ENCODE measurements around the gene CKAP2. TPM values are rescaled to one million over a fixed set of nuclear protein-coding genes. Genes with fewer than 3 reads are reported as not detected.
"Not testable (repeated sequence)": the region's sequence is repeated elsewhere in the genome, so short reads cannot be mapped to it uniquely, and the experiment has no call there.

The CKAP2 gene
- total RNA-seq, 2 experiments from 2014 or later: 66.5 to 94.9 TPM

DNA sequence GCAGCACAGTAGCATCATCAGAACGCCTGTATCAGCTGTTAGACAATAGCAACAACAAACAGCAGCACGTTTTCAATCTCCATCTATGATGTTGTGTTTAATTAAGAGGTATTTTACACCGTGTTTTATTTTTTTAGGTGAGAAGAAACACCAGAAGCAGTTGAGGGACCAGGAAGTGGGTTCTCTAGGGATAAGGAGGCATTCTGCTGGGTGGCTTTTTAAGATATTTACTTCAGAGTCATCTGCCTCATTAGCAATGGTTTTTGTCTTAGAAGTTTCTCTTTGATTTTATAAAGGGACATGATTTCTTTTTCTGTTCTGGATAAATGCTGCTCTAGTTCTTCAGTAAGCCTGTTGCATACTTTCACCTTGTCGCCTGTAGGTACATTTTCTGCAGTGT lies 8.2 kb downstream of the CKAP2 start:
- CTCF ChIA-PET (ENCODE audit: unreplicated experiment): no interaction called here
- peaks cover 9% of the 10 kb centered on the region; the same call in 1 of the 2 replicates for H4K20me1 ChIP-seq (ENCODE audit: insufficient read depth, low read length)
- POLR2A ChIA-PET: interaction anchor here (1.2 kb wide), 1 partner anchor 189 kb away, joined by 3 read pairs; the partner anchor contains the start of gene SUGT1
- no peak for DNase-seq (ENCODE audit: low spot score)
- H3K4me3 ChIP-seq (ENCODE audit: low read depth, low read length, poor library complexity, severe bottlenecking): no peak overlapping the region
- H3K79me2 ChIP-seq (ENCODE audit: insufficient read depth, low read depth, low read length): peaks cover 92% of the 10 kb centered on the region
- H3K4me1 ChIP-seq (ENCODE audit: insufficient read depth, low read length, poor library complexity, severe bottlenecking): peaks cover 31% of the 10 kb centered on the region
- no peaks in the 10 kb centered on the region for H3K9me3 ChIP-seq (ENCODE audit: low read length)
- no TSS peak for BruUV-seq (replicated peaks)
- H2AFZ ChIP-seq (ENCODE audit: low read length): no peak overlapping the region
- TF ChIP-seq, protein P1, sequence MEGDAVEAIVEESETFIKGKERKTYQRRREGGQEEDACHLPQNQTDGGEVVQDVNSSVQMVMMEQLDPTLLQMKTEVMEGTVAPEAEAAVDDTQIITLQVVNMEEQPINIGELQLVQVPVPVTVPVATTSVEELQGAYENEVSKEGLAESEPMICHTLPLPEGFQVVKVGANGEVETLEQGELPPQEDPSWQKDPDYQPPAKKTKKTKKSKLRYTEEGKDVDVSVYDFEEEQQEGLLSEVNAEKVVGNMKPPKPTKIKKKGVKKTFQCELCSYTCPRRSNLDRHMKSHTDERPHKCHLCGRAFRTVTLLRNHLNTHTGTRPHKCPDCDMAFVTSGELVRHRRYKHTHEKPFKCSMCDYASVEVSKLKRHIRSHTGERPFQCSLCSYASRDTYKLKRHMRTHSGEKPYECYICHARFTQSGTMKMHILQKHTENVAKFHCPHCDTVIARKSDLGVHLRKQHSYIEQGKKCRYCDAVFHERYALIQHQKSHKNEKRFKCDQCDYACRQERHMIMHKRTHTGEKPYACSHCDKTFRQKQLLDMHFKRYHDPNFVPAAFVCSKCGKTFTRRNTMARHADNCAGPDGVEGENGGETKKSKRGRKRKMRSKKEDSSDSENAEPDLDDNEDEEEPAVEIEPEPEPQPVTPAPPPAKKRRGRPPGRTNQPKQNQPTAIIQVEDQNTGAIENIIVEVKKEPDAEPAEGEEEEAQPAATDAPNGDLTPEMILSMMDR (conservative IDR thresholded peaks at IDR 0.05; ENCODE audit: low read length): no peak
- TF ChIP-seq EZH2phosphoT487 (IDR thresholded peaks at IDR 0.05; ENCODE audit: borderline replicate concordance, low read depth, low read length): no peak
- H3K4me2 ChIP-seq (ENCODE audit: low read length): no peak overlapping the region; the same call in 1 of the 2 replicates
- peaks cover 100% of the 10 kb centered on the region for H3K36me3 ChIP-seq (ENCODE audit: insufficient read depth, low read length)
- H3K9me2 ChIP-seq (ENCODE audit: insufficient read depth, low read length): no peaks in the 10 kb centered on the region
- no peak overlapping the region for H3K27ac ChIP-seq (ENCODE audit: low read depth, low read length, poor library complexity, severe bottlenecking)
- intact Hi-C loops (cut with micrococcal nuclease; ENCODE audit: unreplicated experiment): no loop called here

DNA sequence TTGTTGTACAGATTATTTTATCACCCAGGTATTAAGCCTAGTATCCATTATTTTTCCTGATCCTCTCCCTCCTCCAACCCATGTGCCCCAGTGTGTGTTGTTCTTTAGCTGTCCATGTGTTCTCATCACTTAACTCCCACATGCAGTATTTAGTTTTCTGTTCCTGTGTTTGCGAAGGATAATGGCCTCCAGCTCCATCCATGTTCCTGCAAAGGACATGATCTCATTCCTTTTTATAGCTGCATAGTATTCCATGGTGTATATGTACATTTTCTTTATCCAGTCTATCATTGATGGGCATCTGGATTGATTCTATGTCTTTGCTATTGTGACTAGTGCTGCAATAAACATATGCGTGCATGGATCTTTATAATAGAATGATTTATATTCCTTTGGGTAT lies 13.2 kb downstream of the CKAP2 start:
- POLR2A ChIA-PET; H3K9me2 ChIP-seq (ENCODE audit: insufficient read depth, low read length); BruUV-seq (replicated peaks); H3K4me1 ChIP-seq (ENCODE audit: insufficient read depth, low read length, poor library complexity, severe bottlenecking); H4K20me1 ChIP-seq (ENCODE audit: insufficient read depth, low read length); H3K27ac ChIP-seq (ENCODE audit: low read depth, low read length, poor library complexity, severe bottlenecking); intact Hi-C loops (cut with micrococcal nuclease; ENCODE audit: unreplicated experiment); H3K4me3 ChIP-seq (ENCODE audit: low read depth, low read length, poor library complexity, severe bottlenecking); DNase-seq (ENCODE audit: low spot score); H2AFZ ChIP-seq (ENCODE audit: low read length); H3K9me3 ChIP-seq (ENCODE audit: low read length); H3K4me2 ChIP-seq (ENCODE audit: low read length); CTCF ChIA-PET (ENCODE audit: unreplicated experiment): not testable (repeated sequence)
- H3K36me3 ChIP-seq (ENCODE audit: insufficient read depth, low read length): peaks cover 97% of the 10 kb centered on the region
- H3K79me2 ChIP-seq (ENCODE audit: insufficient read depth, low read depth, low read length): peaks cover 53% of the 10 kb centered on the region; the same call in 1 of the 2 replicates

DNA sequence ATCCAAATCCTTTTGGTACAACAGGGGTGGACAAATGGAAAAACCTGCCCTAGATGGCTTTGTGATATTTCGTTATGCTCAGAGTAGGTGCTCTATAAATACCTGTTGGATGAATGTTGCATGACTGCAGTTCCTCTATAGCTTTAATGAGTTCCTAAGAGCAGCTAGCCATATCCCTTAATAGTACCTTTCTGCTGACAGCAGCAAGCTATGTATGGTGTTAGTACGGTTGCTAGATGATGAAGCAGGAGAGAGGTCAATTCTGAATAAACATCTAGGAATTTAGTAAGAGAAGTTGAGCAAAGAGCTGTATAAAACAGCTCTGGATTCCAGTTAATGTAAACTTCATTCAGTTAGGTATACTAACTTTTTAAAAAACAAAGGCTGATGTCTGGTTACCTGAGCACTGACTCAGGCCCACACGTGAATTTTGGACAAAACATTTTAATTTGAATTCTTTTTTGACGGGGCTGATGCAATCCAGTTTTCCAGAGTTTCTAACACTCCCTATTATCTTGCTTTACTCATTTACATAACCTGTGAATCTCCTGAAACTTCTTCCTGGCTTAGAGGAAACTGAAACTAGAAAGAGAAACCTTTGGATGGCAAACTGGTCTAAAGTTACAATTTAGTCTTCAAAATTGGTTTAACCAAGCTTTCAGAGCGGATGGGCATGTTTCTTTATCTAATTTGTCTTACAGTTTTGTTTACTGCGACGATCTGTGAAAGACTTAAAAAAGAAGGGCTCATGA lies 25.6 kb downstream of the CKAP2 start:
- intact Hi-C loops (cut with micrococcal nuclease; ENCODE audit: unreplicated experiment); POLR2A ChIA-PET; H3K4me2 ChIP-seq (ENCODE audit: low read length); BruUV-seq (replicated peaks); H3K4me1 ChIP-seq (ENCODE audit: insufficient read depth, low read length, poor library complexity, severe bottlenecking); H3K4me3 ChIP-seq (ENCODE audit: low read depth, low read length, poor library complexity, severe bottlenecking); H3K9me3 ChIP-seq (ENCODE audit: low read length); H3K9me2 ChIP-seq (ENCODE audit: insufficient read depth, low read length); H2AFZ ChIP-seq (ENCODE audit: low read length); CTCF ChIA-PET (ENCODE audit: unreplicated experiment); H4K20me1 ChIP-seq (ENCODE audit: insufficient read depth, low read length); H3K79me2 ChIP-seq (ENCODE audit: insufficient read depth, low read depth, low read length); H3K27ac ChIP-seq (ENCODE audit: low read depth, low read length, poor library complexity, severe bottlenecking); DNase-seq (ENCODE audit: low spot score): not testable (repeated sequence)
- peaks cover 16% of the 10 kb centered on the region for H3K36me3 ChIP-seq (ENCODE audit: insufficient read depth, low read length)

DNA sequence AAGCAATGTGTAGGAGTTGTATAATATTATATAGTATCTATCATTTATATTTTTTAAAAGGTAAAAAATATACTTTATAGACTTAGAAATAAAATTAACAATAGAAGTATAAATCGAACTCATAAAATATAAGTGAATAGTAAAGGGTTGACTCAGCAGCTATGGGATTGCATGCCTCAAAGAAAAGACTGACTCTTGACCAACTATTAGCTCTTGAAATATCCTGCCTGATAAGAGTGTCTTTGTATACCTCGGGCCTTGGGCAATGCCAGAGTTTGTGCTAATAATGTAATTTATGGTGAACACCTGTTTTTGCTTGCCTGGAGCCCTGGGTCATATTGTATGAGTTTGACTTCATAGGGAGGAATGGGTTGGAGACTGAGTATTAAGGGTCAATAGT lies 31.8 kb downstream of the CKAP2 start:
- H3K4me2 ChIP-seq (ENCODE audit: low read length); H3K36me3 ChIP-seq (ENCODE audit: insufficient read depth, low read length); BruUV-seq (replicated peaks); H3K4me3 ChIP-seq (ENCODE audit: low read depth, low read length, poor library complexity, severe bottlenecking); DNase-seq (ENCODE audit: low spot score); H3K9me3 ChIP-seq (ENCODE audit: low read length); H3K9me2 ChIP-seq (ENCODE audit: insufficient read depth, low read length); H3K4me1 ChIP-seq (ENCODE audit: insufficient read depth, low read length, poor library complexity, severe bottlenecking); CTCF ChIA-PET (ENCODE audit: unreplicated experiment); H3K27ac ChIP-seq (ENCODE audit: low read depth, low read length, poor library complexity, severe bottlenecking); H4K20me1 ChIP-seq (ENCODE audit: insufficient read depth, low read length); intact Hi-C loops (cut with micrococcal nuclease; ENCODE audit: unreplicated experiment); H3K79me2 ChIP-seq (ENCODE audit: insufficient read depth, low read depth, low read length); H2AFZ ChIP-seq (ENCODE audit: low read length): not testable (repeated sequence)
- POLR2A ChIA-PET: interaction anchor here (0.6 to 0.7 kb wide), 2 partner anchors 17 to 417 kb away, joined by 3 read pairs; no protein-coding TSS in a partner anchor

DNA sequence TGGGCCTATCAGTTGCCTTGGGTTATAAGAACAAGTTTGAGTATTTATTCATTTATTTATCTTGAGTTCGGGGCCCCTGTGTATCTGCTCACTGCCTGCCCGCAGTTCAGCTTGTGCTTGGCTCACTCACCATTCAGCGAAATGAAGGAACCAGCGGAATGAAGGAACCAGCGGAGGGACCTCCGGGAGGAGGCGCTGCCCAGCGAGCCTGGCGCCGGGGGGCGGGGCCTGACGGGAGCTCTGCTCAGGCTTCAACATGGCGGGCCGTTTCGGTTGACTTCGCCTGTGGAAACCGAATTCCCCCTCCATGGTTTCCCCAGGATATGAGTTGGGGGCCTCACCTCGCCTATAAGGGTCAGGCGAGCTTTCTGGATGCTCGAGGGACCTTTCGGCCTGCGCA lies 33.5 kb downstream of the CKAP2 start:
- H2AFZ ChIP-seq (ENCODE audit: low read length); H3K27ac ChIP-seq (ENCODE audit: low read depth, low read length, poor library complexity, severe bottlenecking); H3K4me2 ChIP-seq (ENCODE audit: low read length); H3K9me3 ChIP-seq (ENCODE audit: low read length); H4K20me1 ChIP-seq (ENCODE audit: insufficient read depth, low read length); H3K36me3 ChIP-seq (ENCODE audit: insufficient read depth, low read length); CTCF ChIA-PET (ENCODE audit: unreplicated experiment); H3K9me2 ChIP-seq (ENCODE audit: insufficient read depth, low read length); H3K4me3 ChIP-seq (ENCODE audit: low read depth, low read length, poor library complexity, severe bottlenecking); BruUV-seq (replicated peaks); intact Hi-C loops (cut with micrococcal nuclease; ENCODE audit: unreplicated experiment); H3K79me2 ChIP-seq (ENCODE audit: insufficient read depth, low read depth, low read length); H3K4me1 ChIP-seq (ENCODE audit: insufficient read depth, low read length, poor library complexity, severe bottlenecking); POLR2A ChIA-PET; DNase-seq (ENCODE audit: low spot score): not testable (repeated sequence)

DNA sequence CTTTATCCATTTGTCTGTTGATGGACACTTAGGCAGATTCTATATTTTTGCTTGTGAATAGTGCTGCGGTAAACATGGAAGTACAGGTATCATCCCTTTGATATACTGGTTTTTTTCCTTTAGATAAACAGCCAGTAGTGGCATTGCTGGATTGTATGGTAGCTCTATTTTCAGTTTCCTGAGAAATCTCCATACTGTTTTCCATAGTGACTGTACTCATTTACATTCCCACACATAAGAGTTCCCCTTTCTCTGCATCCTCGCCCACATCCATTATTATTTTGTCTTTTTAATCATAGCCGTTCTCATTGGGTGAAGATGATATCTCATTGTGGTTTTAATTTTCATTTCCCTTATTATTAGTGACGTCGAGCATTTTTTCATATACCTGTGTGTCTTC lies 35.7 kb downstream of the CKAP2 start:
- H3K9me2 ChIP-seq (ENCODE audit: insufficient read depth, low read length); H3K9me3 ChIP-seq (ENCODE audit: low read length); CTCF ChIA-PET (ENCODE audit: unreplicated experiment); POLR2A ChIA-PET; H2AFZ ChIP-seq (ENCODE audit: low read length); BruUV-seq (replicated peaks); intact Hi-C loops (cut with micrococcal nuclease; ENCODE audit: unreplicated experiment); H3K36me3 ChIP-seq (ENCODE audit: insufficient read depth, low read length); DNase-seq (ENCODE audit: low spot score); H3K4me1 ChIP-seq (ENCODE audit: insufficient read depth, low read length, poor library complexity, severe bottlenecking); H3K79me2 ChIP-seq (ENCODE audit: insufficient read depth, low read depth, low read length); H3K4me3 ChIP-seq (ENCODE audit: low read depth, low read length, poor library complexity, severe bottlenecking); H4K20me1 ChIP-seq (ENCODE audit: insufficient read depth, low read length); H3K27ac ChIP-seq (ENCODE audit: low read depth, low read length, poor library complexity, severe bottlenecking); H3K4me2 ChIP-seq (ENCODE audit: low read length): not testable (repeated sequence)

Data from OCI-LY7 (cell line).